ENCODE data around the gene IDE.
A peak's percentile ranks its signal among the peaks of the same experiment; 100 is the strongest.
"Not testable (repeated sequence)": the region's sequence is repeated elsewhere in the genome, so short reads cannot be mapped to it uniquely, and the experiment has no call there.

Gene IDE

GRCh38 chr10:92573798-92574547, at the start of gene IDE:
Gene IDE (minus strand): TSS chr10:92574093. CDS start chr10:92574019, 74 bp downstream.
- FAIRE-seq (no peak), DNase-seq (ENCODE audit: low spot score) (peak; percentile 85)

- DNase-seq (ENCODE audit: low spot score) (no peak), FAIRE-seq (no peak)
These were observed 45.5 kb upstream of the IDE start for GRCh38 chr10:92619368-92619767.

- DNase-seq (ENCODE audit: low spot score) (no peak), FAIRE-seq (no peak)
These were observed 41.6 kb upstream of the IDE start for GRCh38 chr10:92615515-92615914.

- FAIRE-seq, result no peak
- no peak for DNase-seq (ENCODE audit: low spot score)
These were observed 30.9 kb upstream of the IDE start for GRCh38 chr10:92604841-92605240.

GRCh38 chr10:92598321-92598720, 24.4 kb upstream of the IDE start:
- no peak for DNase-seq (ENCODE audit: low spot score)
- FAIRE-seq, result no peak

- no peak for DNase-seq (ENCODE audit: low spot score)
- no peak for FAIRE-seq
These were observed 21.6 kb upstream of the IDE start for GRCh38 chr10:92595505-92595904.

GRCh38 chr10:92593619-92594588, 20.0 kb upstream of the IDE start:
- DNase-seq (ENCODE audit: low spot score), result no peak
- FAIRE-seq, result no peak

- no peak for FAIRE-seq
- peak; percentile 91 for DNase-seq (ENCODE audit: low spot score)
These were observed 19.1 kb upstream of the IDE start, which contains the start of gene KIF11 for GRCh38 chr10:92592761-92593618. Gene KIF11 (plus strand): TSS chr10:92593130. CDS start chr10:92593376, 246 bp downstream.

- DNase-seq (ENCODE audit: low spot score) (peak; percentile 86), FAIRE-seq (no peak)
These were observed 17.7 kb upstream of the IDE start for GRCh38 chr10:92591550-92592022.

- DNase-seq (ENCODE audit: low spot score), result peak; percentile 44
- no peak for FAIRE-seq
These were observed 17.0 kb upstream of the IDE start for GRCh38 chr10:92590623-92591549.

- not testable (repeated sequence) for FAIRE-seq; DNase-seq (ENCODE audit: low spot score)
These were observed 8.5 kb upstream of the IDE start for GRCh38 chr10:92582347-92582746.

- DNase-seq (ENCODE audit: low spot score), result peak; percentile 24
These were observed 2.1 kb upstream of the IDE start for GRCh38 chr10:92575961-92576360.

GRCh38 chr10:92574548-92575261, 812 bp upstream of the IDE start:
- FAIRE-seq, result no peak

More at GRCh38 chr10:92575961-92576360, 2.1 kb upstream of the IDE start:
- no peak for FAIRE-seq

GRCh38 chr10:92573091-92573797, 649 bp downstream of the IDE start:
- no peak for FAIRE-seq
- DNase-seq (ENCODE audit: low spot score), result peak; percentile 44

More at GRCh38 chr10:92574548-92575261, 812 bp upstream of the IDE start:
- DNase-seq (ENCODE audit: low spot score), result peak; percentile 16

- no peak for FAIRE-seq
- DNase-seq (ENCODE audit: low spot score), result peak; percentile 8
These were observed 1.4 kb downstream of the IDE start for GRCh38 chr10:92572362-92573090.

- no peak for FAIRE-seq
- no peak for DNase-seq (ENCODE audit: low spot score)
These were observed 2.2 kb downstream of the IDE start for GRCh38 chr10:92571649-92572048.

GRCh38 chr10:92569663-92570062, 4.2 kb downstream of the IDE start:
- FAIRE-seq; DNase-seq (ENCODE audit: low spot score): not testable (repeated sequence)

GRCh38 chr10:92569071-92569470, 4.8 kb downstream of the IDE start:
- no peak for FAIRE-seq

More at GRCh38 chr10:92569071-92569470, 4.8 kb downstream of the IDE start:
- DNase-seq (ENCODE audit: low spot score), result no peak

Data from urothelium cell line (cell line).